Measurements from ENCODE around the gene NDUFA8.

Gene NDUFA8

DNA sequence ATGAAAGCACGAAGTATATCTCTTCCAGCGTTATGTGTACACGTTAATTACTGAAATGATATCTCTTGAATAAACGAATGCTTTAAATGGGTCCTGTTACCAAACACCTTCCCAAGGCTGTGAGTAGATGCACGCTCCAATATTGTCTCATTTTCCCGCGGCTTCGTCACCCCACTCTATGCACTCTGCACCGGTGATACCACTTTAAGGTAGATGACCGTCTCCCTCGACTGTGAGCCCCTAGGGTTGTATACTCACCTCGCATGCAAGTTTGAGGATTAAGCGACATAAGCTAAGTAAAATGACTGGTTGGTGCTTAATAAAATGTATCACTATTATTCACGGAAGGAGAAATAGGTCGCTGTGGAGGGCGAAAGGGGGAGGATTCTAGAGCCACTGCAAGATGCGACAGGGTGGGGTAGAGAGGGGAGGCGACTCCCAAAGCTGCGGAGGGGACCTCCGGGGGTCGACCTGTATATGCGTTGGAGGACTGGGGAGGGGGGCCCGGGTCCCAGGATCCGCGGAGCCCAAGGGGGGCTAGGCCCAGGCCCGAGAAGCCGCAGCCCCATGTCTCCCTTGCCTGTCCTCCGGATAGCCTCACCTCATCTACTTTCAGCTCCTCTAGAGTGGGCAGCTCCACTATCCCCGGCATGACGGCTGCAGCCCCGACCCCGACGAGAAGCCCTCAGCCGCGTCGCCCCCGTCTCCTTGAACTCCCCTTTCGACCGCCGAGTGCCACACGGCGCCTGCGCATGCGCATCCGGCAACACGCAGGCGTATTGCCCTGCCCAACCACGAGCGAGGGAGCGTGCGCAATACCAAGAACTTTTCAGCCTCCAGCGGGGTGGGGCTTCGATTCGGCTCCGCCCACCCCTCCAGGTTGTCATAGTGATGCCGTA is at the start of gene NDUFA8, which contains the start of gene MORN5:
TSS of gene NDUFA8 (minus strand) at position 754 of the 899 bp plus-strand sequence. CDS start at position 652, 102 bp downstream.
TSS of gene MORN5 (plus strand) at position 883 of the 899 bp plus-strand sequence. CDS start 65 bp downstream, outside the sequence.
- DNase-seq (ENCODE audit: low read depth): peak; percentile 91

DNA sequence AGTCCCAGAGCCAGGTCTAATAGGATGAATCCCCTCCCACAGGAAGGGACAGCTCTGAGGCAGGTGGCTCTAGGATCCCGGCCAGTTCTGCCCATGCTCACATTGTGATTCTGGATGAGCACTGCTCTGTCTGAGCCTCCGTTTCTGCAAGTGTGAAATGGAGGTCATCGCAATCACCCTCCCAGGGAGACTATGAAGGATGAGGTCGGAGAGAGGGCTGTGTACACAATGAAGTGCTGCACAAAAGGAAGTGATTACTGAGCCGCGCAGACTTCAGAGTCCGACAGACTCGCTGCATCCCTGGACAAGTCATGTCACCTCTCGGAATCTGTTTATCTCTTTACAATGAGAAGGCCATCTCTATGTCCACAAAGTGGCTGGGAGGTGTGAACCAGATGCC is 47.5 kb upstream of the NDUFA8 start:
- no peak for DNase-seq (ENCODE audit: low read depth)

DNA sequence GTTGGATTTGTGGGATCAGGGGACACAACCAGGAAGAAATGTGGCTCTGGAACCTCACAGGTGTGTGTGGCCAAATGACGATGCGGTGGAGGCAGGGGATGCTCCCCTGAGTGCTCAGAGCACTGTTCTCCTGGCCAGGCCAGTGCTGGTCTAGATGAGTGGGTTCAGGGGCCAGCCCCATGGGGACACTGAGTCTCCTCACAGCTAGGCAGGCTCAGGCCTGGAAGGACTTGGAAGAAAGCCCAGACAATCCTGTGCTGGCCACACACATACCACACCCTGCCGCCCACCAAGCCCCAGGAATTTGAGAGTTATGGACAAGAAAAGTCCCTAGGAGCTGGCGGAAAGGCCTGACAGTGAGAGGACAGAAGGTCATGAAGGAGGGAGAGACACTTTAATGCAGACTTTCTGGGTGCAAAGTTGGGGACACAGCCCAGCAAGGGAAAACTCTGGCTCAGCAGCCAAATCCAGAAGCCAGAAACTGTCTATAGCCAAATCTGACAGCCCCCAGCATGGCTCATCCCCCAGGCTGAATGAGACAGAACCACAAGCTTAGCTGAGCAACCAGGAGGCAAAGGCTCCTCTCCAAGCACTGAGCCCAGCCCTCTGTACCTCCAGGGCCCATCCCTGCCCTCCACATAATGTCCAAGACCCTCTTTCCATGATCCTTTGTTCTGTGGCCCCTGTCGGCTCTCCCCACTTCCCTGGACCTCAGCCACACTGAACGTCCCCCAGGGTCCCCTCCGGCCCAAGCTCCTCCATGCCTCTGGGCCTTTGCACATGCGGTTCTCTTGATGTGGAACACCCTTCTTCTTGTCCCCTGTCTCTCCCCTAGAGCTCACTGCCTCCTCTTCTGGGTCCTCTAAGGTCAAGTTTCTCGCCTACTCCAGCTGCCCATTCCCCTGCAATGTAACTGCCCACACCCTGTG is 46.8 kb upstream of the NDUFA8 start:
- DNase-seq (ENCODE audit: low read depth): peak; percentile 38

DNA sequence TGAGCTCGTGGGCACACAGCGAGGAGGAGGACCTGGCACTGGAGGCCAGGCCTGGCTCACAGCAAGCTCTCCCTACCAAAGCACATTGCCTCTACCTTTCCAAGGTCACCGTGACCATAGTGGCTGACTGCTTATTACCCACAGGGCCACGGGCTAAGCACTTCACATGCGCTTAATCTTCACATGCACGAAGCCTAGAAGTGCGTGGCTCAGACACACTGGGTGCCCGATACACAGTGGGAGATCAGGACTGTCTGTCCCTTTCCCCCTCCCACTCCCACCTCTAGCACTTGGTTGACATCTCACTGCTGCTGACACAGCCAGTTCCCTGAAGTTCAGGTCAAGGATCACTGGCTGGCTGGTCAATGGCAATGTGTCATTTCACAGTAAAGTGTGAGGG is 45.6 kb upstream of the NDUFA8 start:
- no peak for DNase-seq (ENCODE audit: low read depth)

DNA sequence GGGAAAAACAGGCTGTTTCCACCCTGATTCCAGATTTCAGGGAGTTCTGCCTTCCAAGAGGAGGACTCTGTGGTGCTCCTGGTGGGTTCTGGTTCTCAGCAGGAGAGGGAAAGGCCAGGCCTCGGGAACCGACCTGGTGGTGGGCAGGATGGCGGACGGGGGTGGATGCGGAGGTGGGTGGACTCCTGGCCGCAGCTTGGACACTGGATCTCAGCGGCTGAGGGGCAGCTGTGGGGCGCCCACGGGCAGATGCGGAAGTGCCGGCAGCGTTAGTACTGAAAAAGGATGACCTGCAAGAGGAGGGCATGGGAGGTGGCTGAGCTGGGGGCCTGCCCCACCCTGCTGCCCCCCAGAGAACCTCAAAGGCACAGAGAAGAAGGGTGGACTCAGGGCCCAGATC is 44.9 kb upstream of the NDUFA8 start:
- no peak for DNase-seq (ENCODE audit: low read depth)

DNA sequence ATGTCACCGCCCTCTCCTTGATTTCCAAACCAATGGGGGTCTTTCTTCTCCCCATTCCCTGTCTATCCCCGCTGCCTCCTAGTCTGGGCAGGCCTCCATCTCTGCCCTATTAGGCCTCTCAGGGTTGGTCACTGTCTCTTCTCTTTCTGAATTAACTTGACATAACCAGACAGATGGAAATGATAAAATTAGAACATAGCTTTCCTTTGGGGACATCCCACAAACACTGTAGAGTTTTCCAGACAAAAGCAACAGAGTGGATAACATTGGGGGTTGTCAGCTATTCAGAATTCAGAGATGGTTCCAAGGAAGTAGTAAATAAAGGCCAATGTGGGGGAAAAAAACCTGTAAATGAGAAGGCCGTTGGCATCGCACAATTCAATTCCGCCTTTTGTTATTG is 44.5 kb upstream of the NDUFA8 start:
- no peak for DNase-seq (ENCODE audit: low read depth)

DNA sequence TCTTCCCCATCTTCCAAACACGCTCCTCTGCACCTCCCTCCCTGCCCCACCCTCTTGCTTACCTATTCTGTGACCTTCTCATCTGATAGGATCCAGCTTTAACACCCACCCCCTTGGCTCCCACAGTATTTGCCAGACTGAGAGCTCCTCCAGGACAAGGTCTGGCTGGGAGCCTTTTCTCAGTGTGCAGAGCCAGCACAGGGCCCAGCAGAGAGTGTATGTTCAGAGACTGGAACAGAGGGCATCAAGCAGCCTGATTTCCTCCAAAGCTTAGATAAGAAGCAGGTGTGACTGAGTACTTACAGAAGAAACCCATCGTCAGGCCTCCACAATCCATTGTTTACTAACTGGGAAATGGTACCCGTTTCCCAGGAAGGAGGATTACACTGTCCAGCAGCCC is 42.5 kb upstream of the NDUFA8 start:
- no peak for DNase-seq (ENCODE audit: low read depth)

DNA sequence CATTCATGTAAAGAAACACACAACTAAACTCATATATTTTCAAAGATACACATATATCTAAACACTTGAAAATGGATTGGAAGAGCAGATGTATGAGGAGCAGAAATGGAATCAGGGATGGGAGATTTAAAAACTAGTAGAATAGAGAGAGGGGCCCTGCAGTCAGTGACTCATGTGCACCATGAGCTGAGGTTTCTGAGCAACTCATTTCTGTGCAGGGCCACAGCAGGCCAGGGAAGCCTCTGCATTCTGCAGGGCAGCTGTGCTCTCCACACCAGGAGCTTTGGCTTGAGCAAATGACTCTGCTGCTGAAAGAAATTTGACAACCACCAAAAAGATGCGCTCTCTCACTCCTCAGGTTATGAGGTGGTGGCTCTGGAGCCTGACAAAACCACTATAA is 42.1 kb upstream of the NDUFA8 start:
- no peak for DNase-seq (ENCODE audit: low read depth)

DNA sequence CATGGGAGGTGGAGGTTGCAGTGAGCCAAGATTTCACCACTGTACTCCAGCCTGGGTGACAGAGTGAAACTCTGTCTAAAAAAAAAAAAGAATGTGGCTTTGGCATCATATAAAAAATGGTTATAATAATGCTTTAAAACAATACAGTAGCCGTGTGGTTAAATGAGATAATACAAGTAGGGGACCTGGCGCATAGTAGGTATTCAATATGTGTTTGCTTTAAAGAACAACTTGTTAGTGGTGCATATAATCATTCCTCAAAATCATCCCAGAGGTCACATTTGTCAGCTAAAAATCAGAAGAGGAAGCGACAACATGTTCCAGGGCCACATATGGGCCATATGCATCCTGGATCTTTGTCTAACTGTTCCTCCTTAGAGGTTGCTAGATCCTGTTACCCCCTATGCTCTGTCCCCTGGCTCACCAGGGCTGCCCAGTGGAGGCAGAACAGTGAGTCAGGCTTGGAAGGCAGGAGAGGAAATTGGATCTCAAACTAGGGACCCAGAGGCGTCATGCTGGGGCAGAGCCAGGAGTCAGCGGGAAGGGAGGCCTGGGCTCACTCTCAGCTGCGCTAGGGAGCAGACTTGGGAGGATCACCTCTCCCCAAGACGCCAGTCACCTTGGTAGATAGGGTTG is 41.5 kb upstream of the NDUFA8 start:
- DNase-seq (ENCODE audit: low read depth): no peak

DNA sequence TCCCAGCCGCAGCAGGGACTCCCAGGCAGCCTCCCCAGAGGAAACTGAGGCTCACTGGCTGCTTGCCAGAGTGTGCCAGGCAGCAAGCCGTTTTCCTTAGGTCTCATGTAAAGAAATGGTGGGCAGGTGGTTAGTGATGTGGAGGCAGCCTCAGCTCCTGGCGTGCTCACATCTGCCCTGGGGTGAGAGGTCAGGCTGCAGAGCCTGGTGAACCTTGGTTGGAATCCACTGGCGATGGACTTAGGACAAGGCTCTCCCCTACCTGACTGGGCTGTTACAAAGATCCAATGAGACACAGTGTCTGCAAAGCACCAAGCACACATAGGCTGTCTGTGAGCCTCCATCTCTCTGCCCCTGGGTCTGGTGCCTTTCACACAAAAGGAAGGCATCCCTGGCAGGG is 38.3 kb upstream of the NDUFA8 start:
- no peak for DNase-seq (ENCODE audit: low read depth)

DNA sequence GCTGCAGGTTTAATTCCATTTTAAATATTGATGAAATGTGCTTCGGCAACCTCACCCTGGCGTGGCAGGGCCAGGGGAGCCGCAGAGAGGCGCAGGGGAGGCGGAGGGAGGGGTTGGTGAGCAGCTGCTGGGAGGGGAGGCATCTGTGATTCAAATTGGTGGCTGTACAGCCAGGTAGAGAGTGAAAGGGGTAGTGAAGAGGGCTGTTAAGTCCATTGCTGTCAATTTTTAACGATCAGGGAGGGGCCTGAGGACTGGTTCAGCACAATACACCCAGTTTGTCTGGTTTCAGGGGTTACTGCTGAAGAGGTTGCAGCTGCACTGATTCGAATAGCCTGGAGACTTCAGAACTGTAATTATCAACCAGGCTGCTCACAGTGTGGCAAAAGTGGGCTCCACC is 37.8 kb upstream of the NDUFA8 start:
- DNase-seq (ENCODE audit: low read depth): no peak

DNA sequence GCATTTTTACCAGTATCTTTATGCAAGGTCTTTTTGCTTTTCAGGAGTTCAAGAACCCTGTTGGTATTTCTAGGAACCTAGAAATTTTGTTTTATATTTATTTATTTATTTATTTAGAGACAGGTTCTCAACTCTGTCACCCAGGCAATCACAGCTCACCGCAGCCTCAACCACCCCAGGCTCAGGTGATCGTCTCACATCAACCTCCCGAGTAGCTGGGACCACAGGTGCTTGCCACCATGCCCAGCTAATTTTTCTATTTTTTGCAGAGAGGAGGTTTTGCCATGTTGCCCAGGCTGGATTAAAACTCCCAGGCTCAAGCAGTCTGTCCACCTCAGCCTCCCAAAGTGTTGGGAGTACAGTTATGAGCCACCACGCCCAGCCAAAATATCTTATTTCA is 36.3 kb upstream of the NDUFA8 start:
- DNase-seq (ENCODE audit: low read depth): no peak

DNA sequence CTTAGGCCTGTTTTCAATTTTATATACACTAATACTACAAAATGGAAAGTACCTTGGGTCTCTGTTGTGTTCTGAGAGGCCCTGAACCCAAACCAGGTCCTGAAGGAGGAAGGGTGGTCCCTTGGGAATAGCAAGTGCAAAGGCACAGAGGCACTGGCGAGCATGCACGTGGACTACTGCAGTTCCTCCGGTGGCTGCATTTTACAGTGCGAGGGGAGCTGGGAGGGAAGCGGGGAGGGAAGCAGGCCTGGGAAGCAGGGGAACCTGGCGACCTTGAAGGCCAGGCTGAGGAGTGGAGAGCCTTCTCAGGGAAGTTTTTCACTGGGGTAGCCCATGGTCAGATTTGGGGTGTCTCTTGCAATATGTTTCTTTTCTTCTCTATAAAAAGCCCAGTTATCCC is 34.1 kb upstream of the NDUFA8 start:
- no peak for DNase-seq (ENCODE audit: low read depth)

DNA sequence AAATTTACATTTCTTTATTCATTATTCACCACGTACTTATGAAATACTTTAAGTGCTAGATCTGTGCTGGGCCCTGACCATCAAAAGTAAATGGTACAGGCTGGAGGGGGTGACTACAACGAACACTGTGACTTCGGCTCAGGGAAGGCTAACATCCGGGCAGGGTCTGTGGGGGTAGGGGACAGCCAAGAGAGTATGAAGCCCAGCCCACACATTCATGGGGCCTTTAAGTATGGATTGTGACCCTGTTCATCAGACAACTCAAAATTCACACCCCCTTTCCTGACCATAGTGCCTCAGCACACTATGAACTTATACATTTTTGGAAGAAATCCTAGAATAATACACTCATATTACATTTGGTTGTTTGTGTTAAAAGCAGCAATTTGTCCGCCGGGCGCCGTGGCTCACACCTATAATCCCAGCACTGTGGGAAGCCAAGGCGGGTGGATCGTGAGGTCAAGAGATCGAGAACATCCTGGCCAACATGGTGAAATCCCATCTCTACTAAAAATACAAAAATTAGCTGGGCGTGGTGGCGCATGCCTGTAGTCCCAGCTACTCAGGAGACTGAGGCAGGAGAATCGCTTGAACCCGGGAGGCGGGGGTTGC is 33.4 kb upstream of the NDUFA8 start:
- no peak for DNase-seq (ENCODE audit: low read depth)

DNA sequence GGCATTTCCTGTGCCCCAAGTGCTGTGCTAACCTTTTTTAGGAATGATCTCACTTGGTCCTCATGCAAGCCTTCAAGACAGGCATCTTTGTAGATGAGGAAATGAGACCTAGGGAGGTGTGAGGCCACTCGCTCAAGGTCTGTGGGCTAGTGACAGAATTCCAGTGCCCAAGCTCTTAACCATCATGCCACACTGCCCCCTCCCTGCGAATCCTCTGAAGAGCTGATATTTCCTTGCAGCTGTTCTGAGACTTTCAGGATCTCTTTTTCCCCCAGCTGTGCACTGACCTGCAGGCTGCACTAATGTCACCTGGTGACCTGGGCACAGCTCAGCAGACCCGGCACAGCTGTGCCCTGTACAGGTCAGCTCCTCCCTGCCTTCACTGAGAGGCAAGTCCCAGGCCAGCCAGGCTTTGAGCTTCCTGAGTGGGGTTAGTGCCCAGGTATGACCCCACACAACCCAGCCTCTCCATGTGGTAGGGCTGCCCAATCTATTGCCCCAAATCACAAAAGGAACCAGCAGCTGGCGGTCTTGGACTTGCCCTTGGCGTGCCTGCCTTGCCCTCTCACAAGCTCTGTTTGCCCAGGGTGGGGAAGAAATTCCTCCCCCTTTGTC is 32.8 kb upstream of the NDUFA8 start:
- no peak for DNase-seq (ENCODE audit: low read depth)

DNA sequence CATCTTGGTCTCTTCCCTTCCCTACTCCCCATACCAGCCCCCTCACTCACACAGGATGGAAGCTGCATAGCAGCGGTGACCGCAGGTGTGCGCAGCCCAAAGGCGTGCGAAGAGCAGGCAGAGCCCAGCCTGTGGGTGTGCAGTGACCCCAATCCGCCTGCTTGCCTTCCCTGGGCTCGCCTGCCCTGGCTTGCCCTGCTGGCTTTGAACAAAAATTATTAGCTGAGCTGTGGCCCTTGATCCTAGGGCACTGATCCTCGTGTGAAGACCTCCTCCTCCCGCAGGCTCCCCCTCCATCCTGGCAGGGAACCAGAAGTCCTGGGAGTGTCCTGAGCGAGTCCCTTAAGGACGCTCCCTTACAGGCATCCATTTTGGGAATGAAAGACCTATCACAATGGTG is 32.0 kb upstream of the NDUFA8 start:
- DNase-seq (ENCODE audit: low read depth): no peak

DNA sequence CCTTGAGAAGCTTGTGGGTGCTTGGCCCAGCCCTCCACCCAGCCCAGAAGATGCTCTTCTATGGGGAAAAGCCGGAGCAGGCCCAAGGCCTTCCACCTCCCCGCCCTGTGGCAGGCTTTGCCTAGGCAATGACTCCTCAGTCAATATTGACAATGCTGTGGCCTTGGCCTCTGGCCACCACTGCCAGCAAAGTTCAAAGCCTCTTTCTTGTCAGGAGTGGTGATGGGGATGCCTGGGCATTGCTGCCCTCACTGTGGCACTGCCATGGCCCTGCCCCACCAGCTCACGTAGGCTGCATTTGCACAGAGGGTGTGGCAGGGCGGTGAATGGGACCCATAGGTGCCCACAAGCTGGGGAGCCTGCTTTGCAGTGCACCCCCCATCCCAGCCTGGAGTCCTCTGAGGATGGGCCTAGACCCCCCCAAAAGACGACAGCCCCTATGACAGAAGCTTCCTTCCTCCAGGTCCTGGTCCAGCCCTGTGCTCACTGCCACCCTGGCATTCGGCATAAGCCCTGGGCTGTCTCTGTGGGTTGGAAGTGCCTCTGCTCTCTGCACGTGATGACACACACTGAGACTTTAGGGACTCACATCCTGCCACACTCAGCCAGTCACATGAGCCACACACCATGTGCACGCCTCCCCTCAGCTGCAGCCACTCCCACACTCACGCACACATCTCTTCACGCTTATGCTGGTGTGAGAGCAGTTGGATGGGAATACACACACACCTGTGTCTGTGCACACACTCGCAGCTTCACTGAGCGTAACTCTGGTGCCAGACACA is 31.2 kb upstream of the NDUFA8 start:
- no peak for DNase-seq (ENCODE audit: low read depth)

DNA sequence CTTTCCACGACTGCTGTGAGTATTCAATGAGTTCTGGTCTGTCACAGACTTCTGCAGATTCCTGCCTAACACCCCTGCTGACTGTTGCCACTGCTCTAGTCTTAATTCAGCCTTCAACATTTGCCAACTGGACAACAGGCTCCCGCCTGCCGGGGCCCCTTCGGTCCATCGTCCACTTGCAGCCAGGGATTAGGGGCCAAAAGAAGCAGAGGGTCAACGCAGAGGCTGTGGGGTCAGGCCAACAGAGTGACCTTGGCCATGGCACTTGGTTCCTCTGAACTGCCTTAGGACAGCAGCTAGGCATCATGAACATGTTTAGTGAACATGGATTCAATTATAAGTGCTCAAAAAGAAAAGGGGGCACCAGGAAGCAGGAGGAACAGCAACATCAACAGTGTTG is 28.8 kb upstream of the NDUFA8 start:
- DNase-seq (ENCODE audit: low read depth): no peak

DNA sequence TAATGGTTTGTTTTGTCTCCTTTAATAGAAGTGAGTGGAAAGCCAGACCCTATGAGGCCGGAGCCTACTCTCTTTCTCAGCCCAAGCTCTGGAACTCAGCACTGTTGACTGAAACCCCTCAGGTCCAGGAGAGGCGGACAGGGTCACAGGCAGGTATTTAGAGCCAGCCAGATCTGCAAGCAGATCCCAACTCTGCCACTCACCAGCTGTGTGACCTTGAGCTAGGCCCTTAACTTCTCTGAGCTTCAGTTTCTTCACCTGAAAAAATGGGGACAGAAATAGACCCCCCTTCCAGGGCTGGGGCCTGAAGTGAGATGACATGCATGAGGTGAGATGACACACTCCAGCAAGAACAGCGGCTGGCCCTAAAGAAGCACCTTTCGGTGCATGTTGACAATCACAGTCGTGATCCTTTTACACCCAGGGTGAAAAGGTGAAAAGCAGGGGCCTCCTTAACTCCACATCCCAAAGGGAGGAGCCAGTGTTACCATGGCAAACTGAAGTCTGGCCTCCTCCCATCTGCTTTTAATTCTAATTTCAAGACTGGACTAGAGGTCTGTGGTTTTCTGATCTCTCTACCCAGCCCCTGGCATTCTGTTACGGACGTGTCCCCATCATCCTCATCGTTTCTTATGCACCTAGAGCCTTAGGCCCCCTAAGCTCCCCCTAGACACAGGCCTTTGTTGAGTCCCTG is 27.3 kb upstream of the NDUFA8 start:
- DNase-seq (ENCODE audit: low read depth): no peak

DNA sequence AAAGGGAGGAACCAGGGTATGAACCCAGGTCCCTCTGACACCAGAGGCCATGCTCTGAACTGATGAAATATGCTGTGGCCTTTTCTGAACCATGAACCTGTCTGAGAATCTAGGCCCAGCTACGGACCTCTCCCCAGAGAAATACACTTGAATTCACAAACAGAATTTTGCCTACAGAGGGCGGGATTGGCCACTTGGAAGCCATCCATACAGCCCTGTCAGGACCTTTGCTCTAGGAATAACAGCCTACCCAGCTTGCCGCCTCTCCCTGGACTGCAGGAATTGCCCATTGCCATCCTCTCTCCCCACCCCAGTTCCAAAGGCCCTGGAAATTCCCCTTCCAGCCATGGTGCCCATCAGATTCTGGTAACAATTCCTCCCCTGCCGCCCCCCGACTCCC is 26.7 kb upstream of the NDUFA8 start:
- no peak for DNase-seq (ENCODE audit: low read depth)
